ENCODE data around the gene FUT3. TPM values are rescaled to one million over a fixed set of nuclear protein-coding genes. Genes with fewer than 3 reads are reported as not detected.
A peak's percentile ranks its signal among the peaks of the same experiment; 100 is the strongest.
"Not testable (repeated sequence)": the region's sequence is repeated elsewhere in the genome, so short reads cannot be mapped to it uniquely, and the experiment has no call there.

Gene FUT3
- total RNA-seq (2014; rRNA removed) = not detected in 2 replicates
- not detected for polyA plus RNA-seq (2012)

DNA sequence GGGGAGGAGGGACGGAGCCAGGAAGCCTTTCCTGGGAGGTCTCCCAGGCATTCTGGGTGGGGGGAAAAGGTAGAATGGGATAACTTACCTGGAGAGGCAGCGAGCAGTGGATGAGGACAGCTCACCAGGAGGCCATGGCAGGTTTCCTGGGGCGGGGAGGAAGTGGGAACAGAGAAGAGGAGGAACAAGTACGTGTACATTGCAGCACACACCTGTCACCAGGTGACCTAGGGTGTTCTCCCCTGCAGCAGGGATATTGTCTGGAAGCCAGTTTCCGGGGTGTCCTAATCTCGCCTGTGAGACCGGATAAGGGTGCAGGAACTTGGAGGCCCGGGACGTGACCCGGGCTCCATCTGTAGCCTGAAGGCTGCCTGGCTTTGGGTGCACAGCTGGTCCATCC, at the start of gene FUT3:
TSS of gene FUT3 (minus strand) at position 148 of the 400 bp plus-strand sequence.
- no peak for DNase-seq (ENCODE audit: low read depth)

DNA sequence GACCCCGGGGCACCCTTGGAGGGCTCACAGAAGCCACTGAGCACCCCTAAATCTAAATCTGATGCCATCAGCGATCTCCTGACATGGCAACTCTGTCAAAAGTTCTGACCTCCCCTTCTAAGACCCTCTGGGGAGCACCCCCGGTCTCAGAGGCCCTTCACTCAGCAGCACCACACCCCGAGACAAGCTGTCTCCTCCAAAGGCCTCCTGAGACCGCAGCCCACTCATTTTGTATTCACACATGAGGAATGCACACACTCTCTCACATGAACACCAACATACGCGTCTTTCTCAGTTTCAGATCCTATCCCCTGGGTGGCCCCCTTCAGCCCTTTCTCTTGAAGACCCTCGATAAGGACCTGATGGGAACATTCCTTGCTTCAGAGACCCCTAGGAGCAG, 49.7 kb upstream of the FUT3 start:
- no peak for DNase-seq (ENCODE audit: low read depth)

DNA sequence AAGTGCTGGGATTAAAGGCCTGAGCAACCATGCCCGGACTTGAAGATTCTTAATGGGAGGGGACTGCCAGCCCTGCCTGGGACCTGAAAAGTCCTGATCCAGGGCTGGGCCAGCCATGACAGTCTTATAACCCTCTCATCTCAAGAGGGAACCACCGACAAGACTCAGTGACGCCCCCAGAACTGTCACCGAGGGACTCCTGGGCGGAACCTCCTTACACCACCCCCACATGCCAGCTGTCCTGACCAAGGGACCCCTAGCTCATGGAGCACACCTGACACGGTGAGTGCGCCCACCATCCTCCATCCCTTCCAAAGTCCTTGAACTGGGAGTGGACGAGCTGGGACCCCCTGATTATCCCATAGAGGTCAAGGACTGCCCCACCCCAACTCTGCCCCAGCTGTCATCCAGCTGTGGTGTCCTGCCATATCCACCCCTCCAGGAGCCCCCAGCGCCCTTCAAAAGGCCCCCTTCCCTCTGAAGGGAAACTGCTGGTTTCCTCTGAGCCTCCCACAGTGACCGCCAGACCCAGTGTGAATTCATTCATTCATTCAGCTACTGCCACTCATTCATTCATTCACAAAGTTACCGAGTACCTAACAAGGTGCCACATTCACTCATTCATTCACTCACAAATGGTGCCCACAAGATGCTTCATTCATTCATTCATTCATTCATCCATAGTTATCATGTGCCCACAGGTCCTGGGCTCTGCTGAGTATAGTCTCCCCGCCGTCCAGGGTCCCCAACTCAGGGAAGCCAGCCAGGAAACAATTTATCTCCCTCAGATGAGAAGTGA, 48.7 kb upstream of the FUT3 start:
- no peak for DNase-seq (ENCODE audit: low read depth)

DNA sequence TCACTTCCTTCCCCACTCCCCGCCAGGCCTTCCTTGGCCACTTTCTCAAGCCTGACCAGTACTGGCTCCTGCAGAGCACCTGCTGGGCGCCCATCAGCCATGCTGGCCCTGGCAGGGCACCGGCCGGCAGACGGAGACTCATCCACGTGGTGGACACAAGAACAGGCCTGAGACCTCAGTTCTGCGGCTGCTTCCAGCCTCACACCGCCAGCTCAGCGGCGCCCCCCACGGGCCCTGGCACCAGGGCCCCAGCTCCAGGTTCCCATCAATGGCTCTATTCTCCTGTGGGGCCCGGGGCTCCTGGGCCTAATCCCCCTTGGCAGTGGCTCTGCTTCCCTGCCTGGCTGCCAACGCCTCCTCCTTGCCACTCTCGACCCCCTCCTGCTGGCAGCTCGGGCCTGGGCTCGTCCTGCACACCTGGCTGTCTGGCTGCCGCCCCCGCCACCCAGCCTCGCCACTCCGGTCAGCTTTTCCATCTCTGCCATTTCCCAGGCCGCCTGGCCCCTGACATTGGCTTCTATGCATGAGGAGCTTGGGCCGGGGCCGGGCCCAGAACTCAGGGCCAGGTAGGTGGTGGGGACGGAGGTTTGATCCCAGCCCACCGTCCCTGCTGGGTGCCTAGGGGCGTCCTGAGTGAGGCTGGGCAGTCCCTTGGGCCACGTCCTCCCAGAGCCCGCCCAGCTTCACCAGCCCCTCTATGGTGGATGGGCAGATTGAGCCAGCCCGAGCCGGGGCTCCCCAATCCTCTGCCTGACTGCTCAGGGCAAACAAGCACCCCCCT, 46.1 kb upstream of the FUT3 start:
- no peak for DNase-seq (ENCODE audit: low read depth)

DNA sequence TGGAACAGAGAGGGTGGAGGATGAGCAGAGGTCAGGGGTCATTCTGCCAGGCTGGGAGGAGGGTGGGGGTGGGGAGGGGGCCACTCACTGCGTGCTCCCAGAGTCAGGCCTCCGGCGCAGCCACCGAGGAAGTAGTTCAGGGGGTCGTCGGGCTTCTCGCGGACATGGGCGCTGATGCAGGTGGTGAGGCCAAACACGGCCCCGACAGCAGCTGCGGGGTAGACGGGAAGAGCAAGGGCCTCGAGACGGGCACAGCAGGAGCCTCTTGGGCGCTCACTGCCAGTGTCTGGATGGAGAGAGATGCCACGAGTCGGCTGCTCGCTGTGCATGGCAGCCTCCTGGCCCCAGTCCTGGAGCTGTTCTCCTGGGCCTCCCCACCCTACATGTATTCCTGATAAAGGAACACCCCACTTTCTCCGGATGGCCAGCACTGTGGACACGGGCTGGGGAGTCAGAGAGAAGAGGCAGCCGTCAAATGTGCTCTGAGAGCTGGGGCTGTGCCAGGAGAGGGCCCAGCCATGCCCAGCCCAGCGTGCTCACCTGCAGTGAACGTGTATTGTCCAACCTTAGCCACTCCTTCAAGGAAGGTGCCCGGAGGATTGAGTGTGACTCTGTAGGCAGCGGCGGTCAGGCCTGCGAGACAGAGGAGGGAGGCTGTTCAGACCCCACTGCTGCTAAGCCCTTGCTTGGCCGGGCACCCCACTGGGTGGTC, 45.3 kb upstream of the FUT3 start:
- no peak for DNase-seq (ENCODE audit: low read depth)

DNA sequence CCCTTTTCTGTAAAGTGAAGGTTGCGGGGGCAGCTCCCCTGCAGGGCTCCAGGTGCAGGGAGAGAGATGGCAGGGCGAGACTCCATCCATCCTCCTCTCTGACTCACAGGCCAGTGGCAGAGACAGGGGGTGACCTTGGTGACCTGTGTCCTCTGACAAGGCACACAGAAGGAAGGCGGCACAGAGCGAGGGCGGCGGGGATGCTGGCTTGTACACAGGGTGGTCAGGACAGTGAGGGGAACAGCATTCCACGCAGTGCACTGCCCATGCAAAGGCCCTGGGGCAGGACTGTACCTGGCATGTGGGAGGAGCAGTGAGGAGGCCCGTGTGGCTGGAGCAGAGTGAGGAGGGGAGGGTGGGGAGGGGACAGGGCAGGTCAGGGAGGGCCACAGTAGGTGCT, 44.6 kb upstream of the FUT3 start:
- DNase-seq (ENCODE audit: low read depth) = no peak

DNA sequence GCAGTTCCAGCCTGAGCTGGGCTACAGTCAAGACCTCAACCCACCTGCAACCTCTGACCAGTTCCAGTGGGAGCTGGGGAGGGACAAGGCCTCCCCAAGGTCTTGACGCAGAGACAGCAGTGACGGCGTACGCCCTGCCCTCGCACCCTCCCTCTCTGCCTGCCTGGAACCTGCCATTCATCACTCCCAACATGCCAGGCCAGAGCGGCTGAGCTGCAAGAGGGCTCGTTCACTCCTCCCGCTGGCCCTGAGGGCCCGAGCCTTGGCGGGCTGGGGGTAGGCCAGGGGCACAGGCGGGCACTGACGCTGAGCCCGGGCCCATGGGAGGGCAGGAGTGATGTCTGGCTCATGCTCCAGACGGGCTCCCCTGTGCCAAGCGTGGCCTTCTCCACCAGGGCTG, 44.2 kb upstream of the FUT3 start:
- no peak for DNase-seq (ENCODE audit: low read depth)

DNA sequence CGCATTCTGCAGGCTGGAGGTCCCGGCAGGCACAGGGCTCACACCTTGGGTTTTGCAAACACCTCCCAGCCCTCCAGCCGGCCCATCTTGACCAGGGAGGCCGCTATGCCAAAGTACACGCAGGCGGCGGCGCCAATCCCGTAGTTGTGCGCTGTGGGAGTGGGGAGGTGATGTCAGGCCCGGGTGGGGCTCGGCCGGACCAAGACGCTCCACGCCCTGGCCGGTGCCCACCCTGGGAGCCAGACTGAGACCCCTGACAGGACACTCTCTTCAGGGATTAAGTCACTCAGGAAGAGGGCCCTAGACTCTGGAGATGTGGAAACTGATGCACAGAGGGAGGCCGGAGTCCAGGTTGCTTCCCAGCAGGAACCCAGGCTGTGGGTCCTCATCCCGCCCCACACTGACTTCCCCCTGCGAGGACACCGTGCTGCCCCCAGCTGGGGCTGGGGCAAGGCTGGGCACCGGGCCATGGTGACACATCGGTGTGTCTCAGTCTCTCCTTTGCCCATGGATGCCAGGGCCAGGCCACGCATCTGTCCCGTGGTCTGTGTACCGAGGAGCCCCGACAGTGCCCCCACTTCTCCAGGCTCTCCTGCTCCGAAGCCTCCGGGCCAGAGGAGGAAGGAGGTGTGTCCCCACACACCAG, 43.6 kb upstream of the FUT3 start:
- no peak for DNase-seq (ENCODE audit: low read depth)

DNA sequence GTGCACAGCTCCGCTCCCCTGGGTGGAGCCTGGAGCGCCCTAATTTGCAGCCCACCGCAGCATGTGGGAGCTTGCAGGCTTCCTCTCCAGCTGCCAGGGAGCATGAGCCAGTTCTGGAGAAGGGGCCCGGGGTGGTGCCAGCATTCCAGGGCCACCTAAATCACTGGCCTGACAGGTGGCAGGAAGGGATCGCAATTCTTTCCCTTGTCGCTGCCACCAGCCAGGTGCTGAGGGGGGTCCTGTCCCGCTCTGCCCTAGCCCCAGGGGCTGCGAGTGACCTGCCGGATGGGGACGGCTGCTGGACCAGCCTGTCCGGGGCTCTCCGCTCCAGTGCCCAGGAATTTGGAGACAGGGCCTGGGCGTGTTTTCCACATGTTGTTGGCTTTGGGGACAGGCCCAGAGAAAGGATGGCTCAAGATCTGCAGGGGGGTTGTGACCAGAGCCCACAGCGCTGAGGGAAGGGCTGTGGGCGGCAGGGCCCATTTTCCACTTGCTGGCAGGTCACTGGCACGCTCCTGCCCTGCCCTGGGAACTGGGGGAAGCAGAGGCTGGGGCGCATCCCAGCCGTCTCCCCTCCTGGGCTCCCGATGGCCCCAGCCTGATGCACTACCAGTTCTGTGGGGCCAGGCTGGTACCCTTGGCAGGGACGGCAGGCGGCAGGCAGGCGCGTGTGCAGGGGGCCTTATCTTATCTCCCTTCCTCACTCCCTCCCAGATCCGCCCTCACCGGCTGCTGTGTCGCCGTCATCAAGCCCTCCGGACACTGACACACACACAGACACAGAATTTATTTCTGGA, 42.9 kb upstream of the FUT3 start:
- no peak for DNase-seq (ENCODE audit: low read depth)

DNA sequence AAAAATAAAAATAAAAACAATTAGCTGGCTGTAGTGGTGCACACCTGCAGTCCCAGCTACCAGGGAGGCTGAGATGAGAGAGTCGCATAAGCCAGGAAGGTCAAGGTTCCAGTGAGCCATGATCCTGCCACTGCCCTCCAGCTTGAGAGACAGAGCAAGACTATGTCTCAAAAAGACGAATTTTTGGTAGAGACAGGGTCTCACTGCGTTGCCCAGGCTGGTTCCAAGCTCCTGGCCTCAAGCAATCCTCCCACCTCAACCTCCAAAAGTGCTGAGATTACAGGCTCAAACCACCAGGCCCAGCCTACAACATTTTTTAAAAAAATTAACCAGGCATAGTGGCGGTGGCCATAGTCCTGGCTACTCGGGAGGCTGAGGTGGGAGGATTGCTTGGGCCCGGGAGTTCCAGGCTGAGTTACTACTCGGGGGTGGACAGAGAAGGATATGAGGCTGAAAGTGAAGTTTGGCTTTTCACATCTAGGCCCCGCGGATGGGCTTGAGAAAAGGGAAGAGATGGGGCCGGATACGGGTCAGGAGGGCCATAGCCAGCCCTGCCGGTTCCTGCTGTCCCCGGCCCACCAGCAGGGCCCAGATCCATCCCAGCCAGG, 42.2 kb upstream of the FUT3 start:
- no peak for DNase-seq (ENCODE audit: low read depth)

DNA sequence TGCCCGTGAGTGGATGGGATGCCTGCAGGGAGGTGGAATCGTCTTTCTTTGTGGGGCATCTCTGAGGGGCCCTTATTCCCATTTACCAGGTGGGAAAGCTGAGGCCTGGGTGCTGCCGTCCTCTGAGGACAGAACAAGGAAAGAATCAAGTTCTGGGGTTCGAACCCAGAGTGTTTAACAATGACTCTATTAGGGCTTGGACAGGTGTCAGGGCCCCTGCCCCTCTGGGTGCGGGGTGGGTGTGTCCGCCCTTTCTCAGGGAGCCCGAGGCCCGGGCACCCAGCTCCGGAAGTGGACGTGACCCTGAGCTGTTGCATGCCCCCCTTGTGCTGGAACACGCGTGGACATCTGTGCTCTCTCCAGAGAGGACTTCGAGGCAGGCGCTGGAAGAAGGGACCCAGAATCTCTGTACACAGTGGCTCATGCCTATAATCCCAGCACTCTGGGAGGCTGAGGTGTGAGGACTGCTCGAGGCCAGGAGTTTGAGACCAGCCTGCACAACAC, 41.6 kb upstream of the FUT3 start:
- DNase-seq (ENCODE audit: low read depth) = no peak

DNA sequence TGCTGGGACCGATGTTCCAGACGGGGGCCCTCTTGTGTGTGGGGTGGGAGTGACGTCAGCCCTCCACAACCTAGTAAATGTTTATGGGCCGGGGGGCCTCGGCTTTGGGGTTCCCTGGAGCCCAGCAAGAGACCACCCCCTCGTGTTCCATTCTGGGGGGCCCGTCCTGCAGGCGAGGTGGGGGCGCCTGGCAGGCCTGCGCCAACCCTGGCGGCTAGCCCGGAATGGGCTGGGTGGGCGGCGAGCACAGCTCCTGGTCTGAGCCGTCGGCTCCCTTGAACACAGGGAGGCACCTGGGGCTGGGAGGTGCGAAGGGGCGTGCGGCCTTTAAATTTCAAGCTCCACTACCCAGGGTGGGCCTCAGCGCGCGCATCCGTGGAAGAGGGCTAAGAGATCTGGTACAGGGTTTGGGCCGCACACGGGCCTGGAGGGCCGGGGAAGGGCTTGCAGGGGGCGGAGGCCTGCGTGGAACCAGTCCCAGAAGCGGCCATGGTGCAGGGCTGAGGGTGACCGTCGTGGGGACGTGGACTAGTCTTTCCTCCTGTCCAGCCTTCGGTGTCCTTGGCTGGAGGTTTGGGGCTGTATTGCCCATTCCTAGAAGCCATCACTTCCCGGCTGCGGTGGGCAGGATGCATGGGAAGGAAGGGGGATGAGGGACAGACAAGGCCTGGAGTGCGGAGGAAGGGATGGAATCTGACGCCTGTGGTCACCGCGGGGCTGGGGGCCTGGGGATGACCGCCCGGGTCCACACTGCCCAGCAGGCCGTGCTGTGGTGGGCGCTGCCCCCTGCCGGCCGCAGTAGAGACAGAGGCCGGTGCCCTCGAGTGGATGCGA, 40.9 kb upstream of the FUT3 start:
- DNase-seq (ENCODE audit: low read depth) = peak; percentile 37

DNA sequence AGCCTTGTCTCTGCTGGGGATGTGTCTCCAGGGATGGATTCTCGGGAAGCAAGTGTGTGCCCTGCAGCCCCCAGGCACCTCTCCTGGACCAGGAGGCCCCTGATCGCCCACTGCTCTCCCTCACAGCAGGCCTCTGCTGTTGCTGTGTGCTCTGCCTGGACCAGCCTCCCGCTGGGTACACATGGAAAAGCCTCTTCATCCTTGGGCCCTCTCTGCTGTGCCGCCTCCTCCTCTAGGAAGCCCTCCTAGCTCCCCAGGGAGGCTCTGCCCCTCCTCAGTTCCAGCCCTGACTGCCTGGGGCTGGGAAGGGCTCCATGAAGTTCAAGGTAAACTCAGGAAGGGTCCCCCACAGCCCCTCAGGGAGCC, 40.3 kb upstream of the FUT3 start:
- DNase-seq (ENCODE audit: low read depth) = no peak

DNA sequence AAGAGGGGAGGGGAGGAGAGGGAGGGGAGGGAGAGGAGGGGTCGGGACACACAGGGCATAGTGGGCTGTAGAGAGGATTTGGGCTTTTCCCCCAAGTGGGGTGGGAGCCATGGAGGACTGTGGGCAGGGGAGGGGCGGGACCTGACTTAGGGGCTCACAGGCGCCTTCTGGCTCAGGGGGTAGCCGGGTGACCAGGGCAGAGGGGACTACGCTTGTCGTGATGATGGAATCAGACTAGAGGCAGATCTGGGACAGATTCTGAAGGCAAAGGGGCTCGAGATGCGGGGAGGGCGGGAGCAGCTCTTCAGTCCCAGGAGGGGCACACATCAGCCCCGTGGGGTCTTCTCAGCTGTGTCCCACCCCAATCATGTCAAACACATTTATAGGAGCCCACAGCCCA, 38.9 kb upstream of the FUT3 start:
- no peak for DNase-seq (ENCODE audit: low read depth)

DNA sequence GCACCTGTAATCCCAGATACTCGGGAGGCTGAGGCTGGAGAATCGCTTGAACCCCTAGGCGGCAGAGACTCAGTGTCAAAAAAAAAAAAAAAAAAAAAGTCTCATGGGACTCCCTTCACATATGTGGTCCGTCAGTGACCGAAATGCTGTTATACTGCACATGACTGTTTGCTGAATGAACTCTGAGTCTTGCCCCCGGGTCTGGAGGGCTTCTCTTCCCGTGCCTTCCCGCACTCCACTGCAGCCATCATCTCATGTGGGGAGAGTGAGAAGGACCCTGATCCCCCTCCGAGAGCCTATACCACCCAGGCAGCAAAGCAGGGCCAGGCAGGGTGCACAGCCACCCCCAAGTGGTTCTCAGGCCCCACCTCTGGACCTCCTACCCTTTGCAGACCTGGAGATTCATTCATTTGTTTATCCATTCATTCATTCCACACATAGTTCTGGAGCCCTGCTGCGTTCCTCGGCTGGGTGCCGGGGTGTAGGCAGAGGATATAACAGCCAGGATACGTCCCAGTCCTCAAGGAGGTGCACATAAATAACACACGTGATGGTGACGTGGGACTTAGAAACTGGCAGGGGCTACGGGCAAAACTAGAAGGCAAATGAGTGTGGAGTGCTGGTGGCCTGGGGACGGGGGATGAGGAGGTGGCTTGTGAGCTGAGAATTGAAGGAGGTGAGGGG, 38.2 kb upstream of the FUT3 start:
- no peak for DNase-seq (ENCODE audit: low read depth)

DNA sequence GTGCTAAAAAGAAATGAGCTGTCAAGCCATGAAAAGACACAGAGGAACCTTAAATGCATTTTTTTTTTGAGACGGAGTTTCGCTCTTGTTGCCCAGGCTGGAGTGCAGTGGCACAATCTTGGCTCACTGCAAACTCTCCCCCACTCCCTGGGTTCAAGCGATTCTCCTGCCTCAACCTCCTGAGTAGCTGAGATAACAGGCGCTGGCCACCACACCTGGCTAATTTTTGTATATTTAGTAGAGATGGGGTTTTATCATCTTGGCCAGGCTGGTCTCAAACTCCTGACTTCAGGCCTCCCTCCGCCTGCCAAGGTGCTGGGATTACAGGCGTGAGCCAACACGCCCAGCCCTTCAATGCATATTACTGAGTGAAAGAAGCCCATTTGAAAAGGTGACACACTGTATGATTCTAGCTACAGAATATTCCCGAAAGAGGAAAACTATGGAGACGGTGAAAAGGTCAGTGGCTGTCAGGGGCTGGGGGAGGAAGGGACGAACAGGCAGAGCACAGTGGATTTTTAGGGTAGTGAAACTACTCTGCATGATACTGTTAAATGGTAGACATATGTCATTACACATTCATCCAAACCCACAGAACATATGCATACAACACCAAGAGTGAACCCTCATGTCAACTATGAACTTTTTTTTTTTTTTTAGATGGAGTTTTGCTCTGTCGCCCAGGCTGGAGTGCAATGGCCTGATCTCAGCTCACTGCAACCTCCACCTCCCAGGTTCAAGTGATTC, 33.0 kb upstream of the FUT3 start:
- not testable (repeated sequence) for DNase-seq (ENCODE audit: low read depth)

DNA sequence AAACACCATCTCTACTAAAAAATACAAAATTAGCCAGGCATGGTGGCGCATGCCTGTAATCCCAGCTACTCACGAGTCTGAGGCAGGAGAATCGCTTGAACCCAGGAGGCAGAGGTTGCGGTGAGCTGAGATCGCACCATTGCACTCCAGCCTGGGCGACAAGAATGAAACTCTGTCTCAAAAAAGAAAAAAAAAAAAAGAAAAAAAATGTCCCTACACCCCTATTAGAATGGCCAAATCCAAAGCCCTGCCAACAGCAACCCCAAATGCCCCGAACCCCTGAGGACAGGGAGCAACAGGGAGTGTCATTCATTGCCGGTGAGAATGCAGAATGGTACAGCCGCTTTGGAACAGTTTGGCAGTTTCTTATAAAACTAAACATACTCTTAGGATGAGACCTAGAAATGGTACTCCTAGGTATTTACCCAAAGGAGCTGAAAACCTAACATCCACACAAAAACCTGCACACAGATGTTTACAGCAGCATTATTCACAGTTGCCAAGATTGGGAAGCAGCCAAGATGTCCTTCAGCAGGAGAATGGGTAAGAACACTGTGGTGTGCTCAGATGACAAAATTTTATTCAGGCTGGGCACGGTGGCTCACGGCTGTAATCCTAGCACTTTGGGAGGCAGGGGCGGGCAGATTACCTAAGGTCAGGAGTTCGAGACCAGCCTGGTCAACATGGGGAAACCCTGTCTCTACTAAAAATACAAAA, 32.1 kb upstream of the FUT3 start:
- DNase-seq (ENCODE audit: low read depth) = not testable (repeated sequence)
